ENCODE data around the gene CD200. TPM values are rescaled to one million over a fixed set of nuclear protein-coding genes. Genes with fewer than 3 reads are reported as not detected.

CD200 gene
- total and polyA plus RNA-seq, 7 donors: 0.59 to 1.5 (median 0.68) TPM

GRCh38 chr3:112362221-112362620, 29.3 kb downstream of the CD200 start:
- Histone ChIP-seq H3K4me3 (peak overlapping the region; percentile 46), H3K27ac (peak overlapping the region; percentile 60), H3K4me1 (no peaks in the 10 kb centered on the region), H3K36me3 (ENCODE audit: insufficient read depth in 1 of 2, low read depth in 1 of 2) (no peaks in the 10 kb centered on the region), H3K27me3 (ENCODE audit: insufficient read depth in 3 of 3, low read length in 2 of 3) (no peaks in the 10 kb centered on the region), H3K9me3 (no peaks in the 10 kb centered on the region)
- ATAC-seq (no peak), DNase-seq (no peak)
- intact Hi-C loops (cut with DNase I): no loop called here
- WGBS, 3 donors: 69 to 82% (median 79%) methylated on average over 2 of the region's 2 CpGs
- TF ChIP-seq CTCF (IDR thresholded peaks at IDR 0.05): no peak

- no peak for TF ChIP-seq CTCF (IDR thresholded peaks at IDR 0.05)
- H3K36me3 ChIP-seq (ENCODE audit: insufficient read depth in 1 of 2, low read depth in 1 of 2): no peaks in the 10 kb centered on the region
- no peaks in the 10 kb centered on the region for H3K27me3 ChIP-seq (ENCODE audit: insufficient read depth in 3 of 3, low read length in 2 of 3)
- H3K27ac ChIP-seq: no peak overlapping the region
- DNase-seq (no peak), ATAC-seq (no peak)
- H3K4me3 ChIP-seq: no peak overlapping the region
- H3K4me1 ChIP-seq: no peaks in the 10 kb centered on the region
- WGBS, 3 donors: 38 to 74% (median 54%) methylated on average over 1 of the region's 1 CpG
- intact Hi-C loops (cut with DNase I): no loop called here
- no peaks in the 10 kb centered on the region for H3K9me3 ChIP-seq
Observed at GRCh38 chr3:112364291-112364690, 31.3 kb downstream of the CD200 start.

- intact Hi-C loops (cut with DNase I): no loop called here
- no peak for ATAC-seq
Observed at GRCh38 chr3:112365035-112365434, 32.1 kb downstream of the CD200 start.

GRCh38 chr3:112365636-112366035, 32.7 kb downstream of the CD200 start:
- no peaks in the 10 kb centered on the region for H3K27me3 ChIP-seq (ENCODE audit: insufficient read depth in 3 of 3, low read length in 2 of 3)
- H3K36me3 ChIP-seq (ENCODE audit: insufficient read depth in 1 of 2, low read depth in 1 of 2): no peaks in the 10 kb centered on the region
- WGBS, 3 donors: 60 to 75% (median 70%) methylated on average over 3 of the region's 3 CpGs
- H3K27ac ChIP-seq: no peak overlapping the region
- intact Hi-C loops (cut with DNase I): no loop called here
- DNase-seq: no peak
- no peak overlapping the region for H3K4me3 ChIP-seq
- H3K9me3 ChIP-seq: no peaks in the 10 kb centered on the region
- ATAC-seq: no peak
- TF ChIP-seq CTCF (IDR thresholded peaks at IDR 0.05): no peak
- H3K4me1 ChIP-seq: no peaks in the 10 kb centered on the region

More at GRCh38 chr3:112365035-112365434, 32.1 kb downstream of the CD200 start:
- no peaks in the 10 kb centered on the region for H3K9me3 ChIP-seq
- H3K4me3 ChIP-seq: no peak overlapping the region
- no peak overlapping the region for H3K27ac ChIP-seq
- DNase-seq: no peak
- no peaks in the 10 kb centered on the region for H3K36me3 ChIP-seq (ENCODE audit: insufficient read depth in 1 of 2, low read depth in 1 of 2)
- no peaks in the 10 kb centered on the region for H3K27me3 ChIP-seq (ENCODE audit: insufficient read depth in 3 of 3, low read length in 2 of 3)
- TF ChIP-seq CTCF (IDR thresholded peaks at IDR 0.05): no peak
- H3K4me1 ChIP-seq: no peaks in the 10 kb centered on the region
- 39 to 58% (median 42%) methylated on average over 2 of the region's 2 CpGs for WGBS, 3 donors

GRCh38 chr3:112366522-112366921, 33.6 kb downstream of the CD200 start:
- H3K27ac ChIP-seq: no peak overlapping the region
- H3K9me3 ChIP-seq: no peaks in the 10 kb centered on the region
- intact Hi-C loops (cut with DNase I): no loop called here
- WGBS, 3 donors: 47 to 51% (median 47%) methylated on average over 3 of the region's 3 CpGs
- no peak for ATAC-seq
- TF ChIP-seq CTCF (IDR thresholded peaks at IDR 0.05): no peak
- no peak for DNase-seq
- no peaks in the 10 kb centered on the region for H3K27me3 ChIP-seq (ENCODE audit: insufficient read depth in 3 of 3, low read length in 2 of 3)
- no peaks in the 10 kb centered on the region for H3K4me1 ChIP-seq
- no peaks in the 10 kb centered on the region for H3K36me3 ChIP-seq (ENCODE audit: insufficient read depth in 1 of 2, low read depth in 1 of 2)
- H3K4me3 ChIP-seq: no peak overlapping the region

All from psoas muscle (tissue), 8 donors.